Upper lobe of left lung (tissue), 4 donors: ENCODE data around the gene DMD.

ENCODE experiments used
- EP300 ChIP-seq, 4 donors: sonication (generic); formaldehyde crosslinking; IDR thresholded peaks; one replicate each; pipeline ENCODE4 v1.5.1; 2017; ENCODE audit warnings: antibody characterized with exemption in 4 of 4, control low read depth in 2 of 4
- POLR2AphosphoS5 ChIP-seq, 2 donors: sonication (generic); formaldehyde crosslinking; IDR thresholded peaks; one replicate each; pipeline ENCODE4 v1.5.1; 2017; ENCODE audit warnings: antibody characterized with exemption in 2 of 2
- TF ChIP-seq, protein P1 (sequence below), 6 experiments: fragments of 450-650 bp in 4 of 6; fragments of 200-600 bp in 2 of 6; sonication (generic) in 2 of 6; IDR thresholded peaks; one replicate each; pipeline ENCODE4 v1.5.1; 2016 to 2019; ENCODE audit warnings: antibody characterized with exemption in 6 of 6

DNA sequence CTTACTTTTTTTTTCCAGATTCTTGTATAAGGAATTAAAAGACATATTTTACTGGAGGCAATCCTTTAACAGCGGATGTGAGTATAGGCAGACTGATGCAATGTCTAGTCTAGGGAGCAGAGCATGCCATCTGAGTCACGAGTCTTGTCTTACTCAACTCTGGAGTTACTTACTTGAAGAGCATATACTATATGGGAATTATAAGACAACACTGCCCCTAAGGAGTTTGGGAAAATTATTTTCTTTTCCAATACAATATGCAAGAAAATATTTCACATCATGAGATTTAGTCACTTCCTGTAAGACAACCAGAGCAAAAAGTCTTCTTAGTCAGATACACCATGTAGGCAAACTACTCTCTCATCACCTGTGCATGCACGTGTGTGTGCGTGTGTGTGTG, 1602.2 kb downstream of the DMD start:
- TF ChIP-seq, protein P1, sequence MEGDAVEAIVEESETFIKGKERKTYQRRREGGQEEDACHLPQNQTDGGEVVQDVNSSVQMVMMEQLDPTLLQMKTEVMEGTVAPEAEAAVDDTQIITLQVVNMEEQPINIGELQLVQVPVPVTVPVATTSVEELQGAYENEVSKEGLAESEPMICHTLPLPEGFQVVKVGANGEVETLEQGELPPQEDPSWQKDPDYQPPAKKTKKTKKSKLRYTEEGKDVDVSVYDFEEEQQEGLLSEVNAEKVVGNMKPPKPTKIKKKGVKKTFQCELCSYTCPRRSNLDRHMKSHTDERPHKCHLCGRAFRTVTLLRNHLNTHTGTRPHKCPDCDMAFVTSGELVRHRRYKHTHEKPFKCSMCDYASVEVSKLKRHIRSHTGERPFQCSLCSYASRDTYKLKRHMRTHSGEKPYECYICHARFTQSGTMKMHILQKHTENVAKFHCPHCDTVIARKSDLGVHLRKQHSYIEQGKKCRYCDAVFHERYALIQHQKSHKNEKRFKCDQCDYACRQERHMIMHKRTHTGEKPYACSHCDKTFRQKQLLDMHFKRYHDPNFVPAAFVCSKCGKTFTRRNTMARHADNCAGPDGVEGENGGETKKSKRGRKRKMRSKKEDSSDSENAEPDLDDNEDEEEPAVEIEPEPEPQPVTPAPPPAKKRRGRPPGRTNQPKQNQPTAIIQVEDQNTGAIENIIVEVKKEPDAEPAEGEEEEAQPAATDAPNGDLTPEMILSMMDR (IDR thresholded peaks at IDR 0.05) = no peak
- TF ChIP-seq POLR2AphosphoS5 (IDR thresholded peaks at IDR 0.05) (no peak), EP300 (IDR thresholded peaks at IDR 0.05) (no peak)
